PC-3 (cell line): Measurements from ENCODE around the gene SYNPO. TPM values are rescaled to one million over a fixed set of nuclear protein-coding genes. Genes with fewer than 3 reads are reported as not detected.

ENCODE experiments used
- ATAC-seq: fragments of 200-7000 bp; cut with Tn5 transposase; 2 replicates; pipeline ENCODE4 v1.9.1; 2020; ENCODE audit warnings: mild to moderate bottlenecking, moderate library complexity
- BruUV-seq: library from RNA; stranded (reverse); fragments of 400-500 nt; replicated peaks from 2 replicates; lab custom pipeline; 2021; lab: Mats Ljungman, UMichigan
- CTCF ChIA-PET: fragments of 300-600 bp; sonication (Branson Sonifier 250); formaldehyde crosslinking; loops from one replicate; lab custom pipeline; 2022; ENCODE audit warnings: antibody characterized with exemption; lab: Charles Lee
- POLR2A ChIA-PET: fragments of 300-600 bp; sonication (Branson Sonifier 250); formaldehyde crosslinking; loops from one replicate; lab custom pipeline; 2022; ENCODE audit warnings: antibody characterized with exemption; ENCODE audit not compliant: unreplicated experiment; lab: Charles Lee
- DNase-seq: peaks from one replicate; pipeline ENCODE4 v3.0.0-alpha.2; 2015
- H2AFZ ChIP-seq: fragments of 300-600 bp; sonication (generic); 2 replicates; pipeline ENCODE4 v1.6.0; 2016; ENCODE audit warnings: antibody characterized with exemption, low read length
- H3F3A ChIP-seq: fragments of 300-600 bp; sonication (generic); one replicate; pipeline ENCODE4 v1.6.0; 2017; ENCODE audit warnings: antibody characterized with exemption, low read length, control low read depth, mild to moderate bottlenecking; ENCODE audit not compliant: unreplicated experiment
- H3K27ac ChIP-seq: fragments of 300-600 bp; sonication (generic); 2 replicates; pipeline ENCODE4 v1.5.1; 2016; ENCODE audit warnings: mild to moderate bottlenecking, low read length
- H3K27me3 ChIP-seq: fragments of 300-600 bp; sonication (generic); 2 replicates; pipeline ENCODE4 v1.6.1; 2016; ENCODE audit warnings: low read length, mixed read lengths
- H3K36me3 ChIP-seq: fragments of 300-600 bp; sonication (generic); 2 replicates; pipeline ENCODE4 v1.6.1; 2016; ENCODE audit warnings: low read depth, mixed run types, low read length, mixed read lengths
- H3K4me1 ChIP-seq: fragments of 300-600 bp; sonication (generic); 2 replicates; pipeline ENCODE4 v1.5.1; 2016; ENCODE audit warnings: low read length; ENCODE audit not compliant: insufficient read depth
- H3K4me2 ChIP-seq: fragments of 300-600 bp; sonication (generic); 2 replicates; pipeline ENCODE4 v1.6.0; 2016; ENCODE audit warnings: low read length
- H3K4me3 ChIP-seq: fragments of 300-600 bp; sonication (generic); 2 replicates; pipeline ENCODE4 v1.5.1; 2016; ENCODE audit warnings: mild to moderate bottlenecking, low read length, mixed read lengths
- H3K79me2 ChIP-seq: fragments of 300-600 bp; sonication (generic); 2 replicates; pipeline ENCODE4 v1.6.1; 2017; ENCODE audit warnings: low read length, mixed read lengths
- H3K9ac ChIP-seq: fragments of 300-600 bp; sonication (generic); 2 replicates; pipeline ENCODE4 v1.6.0; 2016; ENCODE audit warnings: mild to moderate bottlenecking, low read length
- H3K9me2 ChIP-seq: fragments of 300-600 bp; sonication (generic); replicated peaks from 2 replicates; pipeline ENCODE4 v1.6.1; 2016; ENCODE audit warnings: mixed run types, low read length, mixed read lengths
- H3K9me3 ChIP-seq: fragments of 300-600 bp; sonication (generic); 2 replicates; pipeline ENCODE4 v1.6.1; 2016; ENCODE audit warnings: low read length, mixed read lengths
- H4K20me1 ChIP-seq: fragments of 300-600 bp; sonication (generic); 2 replicates; pipeline ENCODE4 v1.6.1; 2016; ENCODE audit warnings: low read length, mixed read lengths
- EZH2 ChIP-seq: fragments of 300-600 bp; sonication (generic); IDR thresholded peaks from one replicate; pipeline ENCODE4 v1.6.1; 2017; ENCODE audit warnings: antibody characterized with exemption, mild to moderate bottlenecking, low read length; ENCODE audit not compliant: unreplicated experiment
- EZH2phosphoT487 ChIP-seq: fragments of 300-600 bp; sonication (generic); IDR thresholded peaks from 2 replicates; pipeline ENCODE4 v1.6.1; 2018; ENCODE audit warnings: mild to moderate bottlenecking, antibody characterized with exemption, low read length, borderline replicate concordance
- intact Hi-C: fragments of 100-400 bp; cut with micrococcal nuclease; formaldehyde crosslinking; loops from 2 replicates; pipeline ENCODE4 v1.9.0; 2023
- total RNA-seq: library from RNA; depleted of rRNA; stranded (reverse); fragments of >200 nt; gene quantifications from 2 replicates; pipeline ENCODE4 v1.2.3, GENCODE V29; 2014
- TF ChIP-seq, protein P1 (sequence below): fragments of 300-600 bp; sonication (generic); conservative IDR thresholded peaks from 2 replicates; pipeline ENCODE4 v1.5.1; 2017; ENCODE audit warnings: antibody characterized with exemption, low read depth, mild to moderate bottlenecking, low read length

The SYNPO gene
- total RNA-seq, 1 experiment from 2014 or later, result 5.3 TPM

DNA sequence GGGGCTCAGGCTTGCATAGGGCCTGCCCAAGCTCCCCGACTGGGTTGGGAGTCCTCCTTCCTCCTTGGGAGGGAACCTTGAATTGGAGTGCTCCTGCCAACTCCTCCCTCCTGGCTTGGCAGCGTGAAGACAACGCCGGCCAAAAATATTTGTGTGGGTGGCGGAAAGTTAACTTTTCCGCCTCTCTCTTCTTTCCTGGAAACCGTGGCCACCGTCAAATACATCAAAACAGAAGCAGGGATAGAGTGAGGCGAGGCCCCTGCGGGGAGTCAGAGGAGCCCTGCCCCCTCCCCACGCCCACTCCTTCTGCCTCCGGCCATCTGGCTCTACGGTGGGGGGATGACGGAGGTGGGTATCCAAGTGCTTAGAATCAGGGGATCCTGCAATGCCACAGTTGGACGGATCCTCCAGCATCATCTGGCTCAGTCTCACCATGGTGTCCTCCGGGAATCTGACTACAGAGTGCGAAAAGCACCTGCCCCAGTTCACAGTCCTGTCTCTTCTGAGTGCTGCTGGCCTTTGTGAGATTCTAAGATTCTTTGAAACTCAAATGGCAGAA, 25.2 kb upstream of the SYNPO start:
- Histone ChIP-seq H3K79me2 (no peaks in the 10 kb centered on the region), H3K27me3 (peaks cover 11% of the 10 kb centered on the region; the same call in 1 of the 2 replicates), H3K27ac (no peak overlapping the region), H3K9me3 (no peaks in the 10 kb centered on the region), H3K4me2 (no peak overlapping the region), H3K4me1 (no peaks in the 10 kb centered on the region), H3F3A (no peaks in the 10 kb centered on the region), H3K4me3 (no peak overlapping the region), H3K36me3 (no peaks in the 10 kb centered on the region), H3K9ac (no peak overlapping the region), H3K9me2 (no peaks in the 10 kb centered on the region), H2AFZ (no peak overlapping the region; the same call in 1 of the 2 replicates), H4K20me1 (no peaks in the 10 kb centered on the region)
- intact Hi-C loops, result no loop called here
- DNase-seq (no peak), ATAC-seq (no peak)
- ChIA-PET CTCF (no interaction called here), POLR2A (no interaction called here)
- TF ChIP-seq EZH2 (no peak), EZH2phosphoT487 (no peak)
- TF ChIP-seq, protein P1, sequence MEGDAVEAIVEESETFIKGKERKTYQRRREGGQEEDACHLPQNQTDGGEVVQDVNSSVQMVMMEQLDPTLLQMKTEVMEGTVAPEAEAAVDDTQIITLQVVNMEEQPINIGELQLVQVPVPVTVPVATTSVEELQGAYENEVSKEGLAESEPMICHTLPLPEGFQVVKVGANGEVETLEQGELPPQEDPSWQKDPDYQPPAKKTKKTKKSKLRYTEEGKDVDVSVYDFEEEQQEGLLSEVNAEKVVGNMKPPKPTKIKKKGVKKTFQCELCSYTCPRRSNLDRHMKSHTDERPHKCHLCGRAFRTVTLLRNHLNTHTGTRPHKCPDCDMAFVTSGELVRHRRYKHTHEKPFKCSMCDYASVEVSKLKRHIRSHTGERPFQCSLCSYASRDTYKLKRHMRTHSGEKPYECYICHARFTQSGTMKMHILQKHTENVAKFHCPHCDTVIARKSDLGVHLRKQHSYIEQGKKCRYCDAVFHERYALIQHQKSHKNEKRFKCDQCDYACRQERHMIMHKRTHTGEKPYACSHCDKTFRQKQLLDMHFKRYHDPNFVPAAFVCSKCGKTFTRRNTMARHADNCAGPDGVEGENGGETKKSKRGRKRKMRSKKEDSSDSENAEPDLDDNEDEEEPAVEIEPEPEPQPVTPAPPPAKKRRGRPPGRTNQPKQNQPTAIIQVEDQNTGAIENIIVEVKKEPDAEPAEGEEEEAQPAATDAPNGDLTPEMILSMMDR, result no peak
- BruUV-seq, result no TSS peak

DNA sequence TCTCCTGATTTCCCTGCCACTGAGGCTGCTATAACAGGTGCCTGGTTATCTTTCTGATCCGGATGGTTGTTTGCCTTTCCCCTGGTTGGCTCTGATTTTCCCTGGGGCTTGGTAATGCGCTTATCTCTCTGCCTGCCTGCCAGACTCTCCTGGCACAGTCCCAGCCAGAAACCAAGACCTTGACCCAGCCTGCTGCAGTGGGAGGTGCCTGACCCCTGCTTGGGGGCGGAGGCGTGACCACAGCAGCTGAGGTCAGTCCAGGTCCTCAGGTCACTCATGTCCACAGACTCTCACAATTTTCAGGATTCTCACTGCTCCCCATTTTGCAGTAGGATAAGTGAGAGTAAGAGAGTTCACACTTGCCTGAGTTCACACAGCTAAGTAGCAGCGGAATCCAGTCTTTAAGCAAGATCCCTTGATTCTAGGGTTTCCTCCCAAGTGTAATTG, 24.4 kb upstream of the SYNPO start:
- ATAC-seq (no peak), DNase-seq (no peak)
- Histone ChIP-seq H3K4me3 (no peak overlapping the region), H3K79me2 (no peaks in the 10 kb centered on the region), H3K9me3 (no peaks in the 10 kb centered on the region), H3K36me3 (no peaks in the 10 kb centered on the region), H3K4me2 (no peak overlapping the region), H3K27ac (no peak overlapping the region), H4K20me1 (no peaks in the 10 kb centered on the region), H2AFZ (no peak overlapping the region), H3K9me2 (no peaks in the 10 kb centered on the region), H3K4me1 (no peaks in the 10 kb centered on the region), H3K27me3 (peaks cover 11% of the 10 kb centered on the region; the same call in 1 of the 2 replicates), H3K9ac (no peak overlapping the region), H3F3A (no peaks in the 10 kb centered on the region)
- BruUV-seq, result no TSS peak
- TF ChIP-seq EZH2, result no peak
- no peak for TF ChIP-seq EZH2phosphoT487
- TF ChIP-seq, protein P1, result no peak
- ChIA-PET POLR2A (no interaction called here), CTCF (no interaction called here)
- intact Hi-C loops, result no loop called here

DNA sequence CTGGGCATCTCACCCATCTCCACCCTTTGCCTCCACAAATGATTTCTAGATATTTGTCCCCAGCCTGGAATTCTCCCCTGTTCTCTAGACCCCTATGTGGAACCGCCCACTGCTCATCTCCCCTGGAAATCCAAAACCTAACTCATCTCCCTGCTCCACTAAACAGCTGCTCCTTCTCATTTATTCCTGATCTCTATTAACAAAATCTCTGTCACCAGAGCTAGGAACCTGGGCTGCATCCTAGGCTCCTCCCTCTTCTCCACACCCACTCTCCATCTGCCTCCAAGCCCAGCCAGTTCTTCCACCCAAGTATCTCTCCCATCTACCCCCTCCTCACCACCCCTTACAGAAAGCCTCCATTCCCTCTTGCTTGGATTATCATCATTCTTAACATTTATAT, 24.0 kb upstream of the SYNPO start:
- Histone ChIP-seq H3K27me3 (peaks cover 11% of the 10 kb centered on the region; the same call in 1 of the 2 replicates), H3K9me2 (no peaks in the 10 kb centered on the region), H2AFZ (no peak overlapping the region), H3K36me3 (no peaks in the 10 kb centered on the region), H3K9ac (no peak overlapping the region), H3K27ac (no peak overlapping the region), H3K4me2 (no peak overlapping the region), H3K4me3 (no peak overlapping the region), H3K4me1 (no peaks in the 10 kb centered on the region), H3K79me2 (no peaks in the 10 kb centered on the region), H3K9me3 (no peaks in the 10 kb centered on the region), H4K20me1 (no peaks in the 10 kb centered on the region), H3F3A (no peaks in the 10 kb centered on the region)
- ATAC-seq (no peak), DNase-seq (no peak)
- TF ChIP-seq EZH2 (no peak), EZH2phosphoT487 (no peak)
- TF ChIP-seq, protein P1, result no peak
- intact Hi-C loops, result no loop called here
- BruUV-seq, result no TSS peak
- ChIA-PET POLR2A (no interaction called here), CTCF (no interaction called here)
